HepG2 (cell line): ENCODE measurements around the gene STK36. TPM values are rescaled to one million over a fixed set of nuclear protein-coding genes. Genes with fewer than 3 reads are reported as not detected.

Experiments used
- ATAC-seq: fragments of 200-7000 bp; cut with Tn5 transposase; 3 replicates; pipeline ENCODE4 v1.9.1; 2020; ENCODE audit warnings: mild to moderate bottlenecking, moderate library complexity
- BruUV-seq: library from RNA; stranded (reverse); fragments of 400-500 nt; replicated peaks from 2 replicates; lab custom pipeline; 2021; lab: Mats Ljungman, UMichigan
- CTCF ChIA-PET: fragments of 300-600 bp; formaldehyde crosslinking; extraction: SDS; loops from one replicate; lab custom pipeline; 2021; ENCODE audit warnings: low total read pairs, inconsistent platforms, low intra/inter-chr PET ratio; lab: Yijun Ruan, JAX
- POLR2A ChIA-PET: fragments of 350-600 bp; sonication (Branson Sonifier 250); formaldehyde crosslinking; loops from one replicate; lab custom pipeline; 2020; ENCODE audit warnings: antibody characterized with exemption, inconsistent platforms; lab: Yijun Ruan, JAX
- DNase-seq: peaks from one replicate; pipeline ENCODE4 v3.0.0-alpha.2; 2015; ENCODE audit warnings: low spot score
- FAIRE-seq: peaks from 3 replicates; lab custom pipeline; 2011; peaks lifted over from hg19 to GRCh38; lab: Jason Lieb, UNC
- H2AFZ ChIP-seq: one replicate; pipeline ENCODE4 v1.6.1; 2011; ENCODE audit warnings: low read length, inconsistent platforms
- H3K27ac ChIP-seq: fragments of 300-600 bp; 3 replicates; pipeline ENCODE4 v1.8.0; 2011; ENCODE audit warnings: mixed run types, mild to moderate bottlenecking, mixed read lengths, low read length, inconsistent platforms; ENCODE audit not compliant: insufficient read depth; ENCODE audit errors: extremely low read length
- H3K27me3 ChIP-seq, 2 experiments: fragments of 200-600 bp in 1 of 2; 2 replicates in 1 of 2; 3 replicates in 1 of 2; pipeline versions ENCODE4 v1.6.0 to v1.8.0; 2011; ENCODE audit warnings: low read length in 2 of 2, mild to moderate bottlenecking in 2 of 2, moderate library complexity in 2 of 2, inconsistent platforms in 1 of 2; ENCODE audit not compliant: insufficient read depth in 2 of 2, control insufficient read depth in 1 of 2
- H3K36me3 ChIP-seq, 2 experiments: fragments of 200-600 bp in 1 of 2; replicated peaks in 1 of 2; 2 replicates in 1 of 2; 3 replicates in 1 of 2; pipeline versions ENCODE4 v1.5.1 to v1.8.0; 2011; ENCODE audit warnings: low read length in 2 of 2, inconsistent platforms in 1 of 2; ENCODE audit not compliant: insufficient read depth in 2 of 2, control insufficient read depth in 1 of 2
- H3K4me1 ChIP-seq: 2 replicates; pipeline ENCODE4 v1.5.1; 2012; ENCODE audit warnings: low read length, inconsistent platforms; ENCODE audit not compliant: insufficient read depth
- H3K4me2 ChIP-seq: 2 replicates; pipeline ENCODE4 v1.6.0; 2011; ENCODE audit warnings: low read depth, low read length, inconsistent platforms
- H3K4me3 ChIP-seq, 3 experiments: fragments of 200-600 bp in 1 of 3; sonication (generic), shearing (Covaris generic) in 1 of 3; replicated peaks in 1 of 3; 2 replicates each; pipeline ENCODE4 v1.5.1; 2011 to 2016; ENCODE audit warnings: low read length in 3 of 3, inconsistent platforms in 2 of 3, low read depth in 2 of 3, mild to moderate bottlenecking in 2 of 3, control low read depth in 1 of 3, mixed read lengths in 1 of 3; ENCODE audit not compliant: insufficient read depth in 1 of 3
- H3K79me2 ChIP-seq: one replicate; pipeline ENCODE4 v1.6.1; 2011; ENCODE audit warnings: low read length, inconsistent platforms; ENCODE audit not compliant: insufficient read depth
- H3K9ac ChIP-seq: 2 replicates; pipeline ENCODE4 v1.6.0; 2011; ENCODE audit warnings: mild to moderate bottlenecking, low read depth, low read length, inconsistent platforms; ENCODE audit not compliant: insufficient read depth
- H3K9me3 ChIP-seq: 2 replicates; pipeline ENCODE4 v1.5.1; 2012; ENCODE audit warnings: mild to moderate bottlenecking, low read length
- H4K20me1 ChIP-seq: 2 replicates; pipeline ENCODE4 v1.6.0; 2011; ENCODE audit warnings: inconsistent platforms, mild to moderate bottlenecking, low read length, moderate library complexity; ENCODE audit not compliant: insufficient read depth
- AGO1 ChIP-seq: fragments of 200-400 bp; formaldehyde crosslinking; IDR thresholded peaks from 2 replicates; pipeline ENCODE4 v1.6.1; 2017; ENCODE audit warnings: mild to moderate bottlenecking, low read depth, low read length, moderate library complexity; ENCODE audit not compliant: poor library complexity, severe bottlenecking
- CEBPB ChIP-seq: IDR thresholded peaks from 2 replicates; pipeline ENCODE4 v1.6.1; 2011; ENCODE audit warnings: low read depth, low read length, improper control_type of control experiment, borderline replicate concordance
- DRAP1 ChIP-seq: IDR thresholded peaks from 2 replicates; pipeline ENCODE4 v1.6.1; 2016; ENCODE audit warnings: missing genetic modification reagents, missing compliant biosample characterization
- HOMEZ ChIP-seq: IDR thresholded peaks from 2 replicates; pipeline ENCODE4 v1.6.1; 2016; ENCODE audit warnings: low read depth
- KDM1A ChIP-seq: IDR thresholded peaks from 2 replicates; pipeline ENCODE4 v1.6.1; 2016; ENCODE audit warnings: missing compliant biosample characterization
- MAZ ChIP-seq, 2 experiments: sonication (generic) in 1 of 2; formaldehyde crosslinking in 1 of 2; IDR thresholded peaks; 2 replicates each; pipeline versions ENCODE4 v1.5.0 to v1.6.1; 2012 to 2020; ENCODE audit warnings: low read depth in 2 of 2, mild to moderate bottlenecking in 2 of 2, borderline replicate concordance in 1 of 2, improper control_type of control experiment in 1 of 2, low read length in 1 of 2, missing genetic modification reagents in 1 of 2, moderate library complexity in 1 of 2
- MYPOP ChIP-seq: sonication (generic); formaldehyde crosslinking; IDR thresholded peaks from 2 replicates; pipeline ENCODE4 v1.8.1; 2023; ENCODE audit warnings: mild to moderate bottlenecking, moderate library complexity, missing genetic modification reagents
- NFE2L2 ChIP-seq: fragments of 150-350 bp; IDR thresholded peaks from 2 replicates; pipeline ENCODE4 v1.6.1; 2014; ENCODE audit warnings: low read length
- PAWR ChIP-seq: sonication (generic); formaldehyde crosslinking; IDR thresholded peaks from 2 replicates; pipeline ENCODE4 v1.4.0; 2020; ENCODE audit warnings: missing genetic modification reagents, mild to moderate bottlenecking, borderline replicate concordance
- PITX1 ChIP-seq: sonication (generic); formaldehyde crosslinking; IDR thresholded peaks from 2 replicates; pipeline ENCODE4 v1.5.1; 2020; ENCODE audit warnings: mild to moderate bottlenecking, missing genetic modification reagents
- RXRA ChIP-seq: sonication (generic); formaldehyde crosslinking; IDR thresholded peaks from 2 replicates; pipeline ENCODE4 v1.5.1; 2020; ENCODE audit warnings: missing genetic modification reagents
- THAP11 ChIP-seq: IDR thresholded peaks from 2 replicates; pipeline ENCODE4 v1.6.1; 2016; ENCODE audit warnings: missing biosample characterization, missing genetic modification reagents
- ZNF225 ChIP-seq: sonication (generic); formaldehyde crosslinking; IDR thresholded peaks from 2 replicates; pipeline ENCODE4 v1.4.0; 2020; ENCODE audit warnings: mild to moderate bottlenecking, missing genetic modification reagents
- ZNF572 ChIP-seq: sonication (generic); formaldehyde crosslinking; IDR thresholded peaks from 2 replicates; pipeline ENCODE4 v1.5.1; 2020; ENCODE audit warnings: mild to moderate bottlenecking, missing genetic modification reagents
- ZNF607 ChIP-seq: sonication (generic); formaldehyde crosslinking; IDR thresholded peaks from 2 replicates; pipeline ENCODE4 v1.5.1; 2020; ENCODE audit warnings: missing genetic modification reagents, mild to moderate bottlenecking, borderline replicate concordance
- ZNF616 ChIP-seq: sonication (generic); formaldehyde crosslinking; IDR thresholded peaks from 2 replicates; pipeline ENCODE4 v1.5.0; 2020; ENCODE audit warnings: low read depth, mild to moderate bottlenecking, missing genetic modification reagents
- ZNF670 ChIP-seq: sonication (generic); formaldehyde crosslinking; IDR thresholded peaks from 2 replicates; pipeline ENCODE4 v1.8.0; 2022; ENCODE audit warnings: mild to moderate bottlenecking, missing genetic modification reagents, borderline replicate concordance
- ZNF839 ChIP-seq: sonication (generic); formaldehyde crosslinking; IDR thresholded peaks from 2 replicates; pipeline ENCODE4 v1.4.0; 2020; ENCODE audit warnings: missing genetic modification reagents, mild to moderate bottlenecking, borderline replicate concordance
- whole genome bisulfite sequencing: methylation state at CpG from one replicate; pipeline ENCODE4 v1.1.6; 2017; ENCODE audit warnings: low lambda C conversion rate; 5-methylcytosine and 5-hydroxymethylcytosine counted together
- in situ Hi-C: cut with HindIII; loops from 2 replicates; pipeline ENCODE4 v1.10.0; 2017; ENCODE audit warnings: low pct_unique_long_range_greater_than_20kb; ENCODE audit not compliant: extremely low pct_ligation_motif_present
- intact Hi-C: fragments of 100-400 bp; cut with micrococcal nuclease; formaldehyde crosslinking; loops from one replicate; pipeline ENCODE4 v1.10.0; 2022; ENCODE audit not compliant: unreplicated experiment
- polyA plus RNA-seq, 8 experiments: library from polyadenylated mRNA; depleted of rRNA in 3 of 8; stranded (reverse) in 7 of 8; unstranded in 1 of 8; fragments of >200 nt; fragmentation: Illumina TruSeq in 4 of 8; extraction: Trizol in 4 of 8; gene quantifications; 2 replicates each; pipeline versions ENCODE4 v1.2.1 to v1.2.3, GENCODE V29; 2011 to 2016; ENCODE audit warnings: low read depth in 4 of 8, missing spikeins in 1 of 8, mixed read lengths in 1 of 8; ENCODE audit not compliant: insufficient read depth in 1 of 8
- total RNA-seq, 5 experiments: library from RNA; depleted of rRNA; stranded (reverse); fragments of >200 nt; fragmentation: Illumina TruSeq; extraction: Trizol; gene quantifications; 2 replicates each; pipeline ENCODE4 v1.2.3, GENCODE V29; 2016; ENCODE audit warnings: low read depth in 1 of 5

STK36 gene
- total and polyA plus RNA-seq, 2 of the 13 experiments (the other 11 are each of a cell fraction or from before 2014, with no cell fraction given): 45.9 to 83.5 TPM

- TF ChIP-seq ZNF225 (no peak), NFE2L2 (peak; percentile 82), CEBPB (peak; percentile 86), THAP11 (CRISPR knock-in tag) (no peak)
- TF ChIP-seq, all 625 proteins: peak for 43
Measured at GRCh38 chr2:218745160-218745558, 73.3 kb downstream of the STK36 start (continued).

DNA sequence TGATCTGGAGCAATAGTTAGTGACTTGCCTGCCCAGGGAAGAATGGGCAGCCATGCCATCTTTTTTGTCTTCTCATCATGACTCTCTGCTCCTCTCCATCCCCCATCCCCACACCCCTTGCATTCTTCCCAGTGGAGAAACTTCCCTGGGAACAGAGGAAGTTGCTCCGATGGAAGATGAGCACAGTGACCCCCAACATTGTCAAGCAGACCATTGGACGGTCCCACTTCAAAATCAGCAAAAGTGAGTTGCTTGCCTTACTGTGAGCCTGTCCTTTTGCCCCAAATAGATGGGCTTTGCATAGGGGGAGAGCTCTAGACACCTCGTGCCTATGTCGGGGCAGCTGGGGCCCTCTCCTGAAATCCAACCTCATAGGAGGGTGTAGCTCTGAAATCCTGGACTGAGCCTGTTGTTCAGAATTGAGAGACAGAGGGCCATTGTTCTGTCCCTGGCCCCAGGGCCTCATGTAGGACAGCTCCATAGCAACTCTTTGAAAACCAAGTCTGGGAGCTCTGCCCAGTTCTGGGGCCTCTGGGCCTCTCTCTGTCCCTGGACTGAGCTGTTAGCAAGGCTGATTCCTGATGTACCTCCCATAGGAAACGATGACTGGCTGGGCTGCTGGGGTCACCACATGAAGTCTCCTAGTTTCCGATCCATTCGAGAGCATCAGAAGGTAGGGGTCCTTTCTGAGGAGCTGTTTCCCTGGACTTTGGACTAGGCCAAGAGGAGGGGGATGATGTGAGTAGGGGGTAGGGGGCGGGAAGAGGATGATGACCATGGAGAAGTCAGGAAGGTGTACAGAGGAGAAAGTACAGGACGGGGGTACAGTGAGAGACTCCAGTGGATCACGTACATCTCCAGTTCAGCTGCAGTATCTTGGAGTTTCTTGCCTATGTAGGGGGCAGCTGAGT, 73.9 kb downstream of the STK36 start:
- peak overlapping the region; percentile 95 for H3K27ac ChIP-seq
- POLR2A ChIA-PET: interaction anchor here (0.7 to 4.6 kb wide), 13 partner anchors 9 to 87 kb away, joined by 3 to 139 read pairs (median 4); partner anchors contain the start of genes BCS1L, CYP27A1, TTLL4 and ZNF142
- H4K20me1 ChIP-seq: no peaks in the 10 kb centered on the region
- H3K4me1 ChIP-seq: peaks cover 67% of the 10 kb centered on the region
- WGBS: 41% methylated on average over 10 of the region's 10 CpGs
- FAIRE-seq (peak; percentile 89), DNase-seq (peak; percentile 99), ATAC-seq (peak; percentile 98)
- no peak overlapping the region for H2AFZ ChIP-seq
- peaks cover 21% of the 10 kb centered on the region for H3K79me2 ChIP-seq
- peak overlapping the region in 1 of 3 experiments; percentile 12; a peak in 2 of 6 replicates for H3K4me3 ChIP-seq
- peak overlapping the region; percentile 41 for H3K4me2 ChIP-seq
- H3K9ac ChIP-seq: peak overlapping the region; percentile 66
- CTCF ChIA-PET: interaction anchor here (1.9 kb wide), 1 partner anchor 19 kb away, joined by 5 read pairs; no protein-coding TSS in a partner anchor
- in situ Hi-C loops (loop anchor here (25.0 kb wide), 1 partner anchor 91 kb away; the partner anchor contains the start of gene PRKAG3), intact Hi-C loops (loop anchor here (1.0 kb wide), 3 partner anchors 9 to 36 kb away; partner anchors contain the start of gene CYP27A1)
- H3K36me3 ChIP-seq: peaks cover 26 to 63% of the 10 kb centered on the region in 2 experiments
- BruUV-seq: no TSS peak
- H3K9me3 ChIP-seq: no peaks in the 10 kb centered on the region
- no peaks in the 10 kb centered on the region for H3K27me3 ChIP-seq
- no peak for TF ChIP-seq ZNF572 (CRISPR knock-in tag)
- peak; percentile 73; the same call in 1 of the 2 replicates for TF ChIP-seq PITX1 (CRISPR knock-in tag)
- no peak for TF ChIP-seq ZNF607 (CRISPR knock-in tag)
- TF ChIP-seq RXRA (CRISPR knock-in tag): 0 out of 2 replicates have a peak, but pooled peaks have one; percentile 11
- TF ChIP-seq PAWR (CRISPR knock-in tag): no peak
- TF ChIP-seq DRAP1: 0 out of 2 replicates have a peak, but pooled peaks have one; percentile 25
- peak; percentile 45; the same call in 1 of the 2 replicates for TF ChIP-seq MYPOP
- peak; percentile 84; the same call in 1 of the 2 replicates for TF ChIP-seq HOMEZ (CRISPR knock-in tag)
- TF ChIP-seq ZNF616 (CRISPR knock-in tag): no peak
- TF ChIP-seq KDM1A: no peak
- TF ChIP-seq MAZ (IDR thresholded peaks at IDR 0.05; ENCODE audit: borderline replicate concordance, low read depth, low read length): no peak
- no peak for TF ChIP-seq MAZ (CRISPR knock-in tag; IDR thresholded peaks at IDR 0.05; ENCODE audit: low read depth)
- no peak for TF ChIP-seq ZNF670
- no peak for TF ChIP-seq AGO1
- no peak for TF ChIP-seq ZNF839 (CRISPR knock-in tag)
